Uterus (tissue), 4 donors: ENCODE results near the gene PREX1. TPM values are rescaled to one million over a fixed set of nuclear protein-coding genes. Genes with fewer than 3 reads are reported as not detected.

ENCODE experiments used
- DNase-seq, 2 donors: peaks; one replicate each; pipeline ENCODE4 v3.0.0-alpha.2; 2019 to 2020
- H3K27ac ChIP-seq, 2 donors: fragments of 200-600 bp; sonication (generic); 1 replicate in 1 of 2; 2 replicates in 1 of 2; pipeline ENCODE4 v1.5.1; 2016 to 2018
- H3K27me3 ChIP-seq, 2 donors: fragments of 200-600 bp; sonication (generic); one replicate each; pipeline ENCODE4 v1.5.1; 2018 to 2019; ENCODE audit warnings: control low read depth in 1 of 2
- H3K36me3 ChIP-seq, 2 donors: fragments of 200-600 bp; sonication (generic); one replicate each; pipeline ENCODE4 v1.5.1; 2019; ENCODE audit warnings: control low read depth in 1 of 2
- H3K4me1 ChIP-seq, 2 donors: fragments of 200-600 bp; sonication (generic); one replicate each; pipeline ENCODE4 v1.5.1; 2018 to 2019; ENCODE audit warnings: control low read depth in 1 of 2
- H3K4me3 ChIP-seq, 2 donors: fragments of 200-600 bp; sonication (generic); 1 replicate in 1 of 2; 2 replicates in 1 of 2; pipeline ENCODE4 v1.5.1; 2018 to 2019; ENCODE audit warnings: mild to moderate bottlenecking in 1 of 2
- H3K9me3 ChIP-seq, 2 donors: fragments of 200-600 bp; sonication (generic); one replicate each; pipeline ENCODE4 v1.5.1; 2019; ENCODE audit warnings: control low read depth in 1 of 2
- POLR2A ChIP-seq, 2 donors: fragments of 450-650 bp; IDR thresholded peaks; one replicate each; pipeline ENCODE4 v1.6.1; 2016; ENCODE audit warnings: antibody characterized with exemption in 2 of 2, mild to moderate bottlenecking in 1 of 2, moderate library complexity in 1 of 2
- intact Hi-C: fragments of 100-400 bp; cut with DNase I; formaldehyde crosslinking; loops from one replicate; pipeline ENCODE4 v1.15.1; 2023; ENCODE audit warnings: low total_unique reads
- total RNA-seq, 4 donors: library from RNA; depleted of rRNA in 3 of 4; stranded (reverse); fragments of >200 nt in 3 of 4; gene quantifications; one replicate each; pipeline versions ENCODE4 v1.1.0 to v1.2.4, GENCODE V29; 2014 to 2023
- TF ChIP-seq, protein P1 (sequence below), 4 experiments: fragments of 200-600 bp in 2 of 4; fragments of 450-650 bp in 2 of 4; sonication (generic) in 2 of 4; IDR thresholded peaks; one replicate each; pipeline ENCODE4 v1.5.1; 2016 to 2019; ENCODE audit warnings: antibody characterized with exemption in 4 of 4, mild to moderate bottlenecking in 2 of 4, moderate library complexity in 1 of 4
- donor health status: DM: yes; HTN: yes; CAD: no.

PREX1 gene
- total RNA-seq, 4 donors from 2014 or later: 3.6 to 19.7 (median 11.3) TPM

DNA sequence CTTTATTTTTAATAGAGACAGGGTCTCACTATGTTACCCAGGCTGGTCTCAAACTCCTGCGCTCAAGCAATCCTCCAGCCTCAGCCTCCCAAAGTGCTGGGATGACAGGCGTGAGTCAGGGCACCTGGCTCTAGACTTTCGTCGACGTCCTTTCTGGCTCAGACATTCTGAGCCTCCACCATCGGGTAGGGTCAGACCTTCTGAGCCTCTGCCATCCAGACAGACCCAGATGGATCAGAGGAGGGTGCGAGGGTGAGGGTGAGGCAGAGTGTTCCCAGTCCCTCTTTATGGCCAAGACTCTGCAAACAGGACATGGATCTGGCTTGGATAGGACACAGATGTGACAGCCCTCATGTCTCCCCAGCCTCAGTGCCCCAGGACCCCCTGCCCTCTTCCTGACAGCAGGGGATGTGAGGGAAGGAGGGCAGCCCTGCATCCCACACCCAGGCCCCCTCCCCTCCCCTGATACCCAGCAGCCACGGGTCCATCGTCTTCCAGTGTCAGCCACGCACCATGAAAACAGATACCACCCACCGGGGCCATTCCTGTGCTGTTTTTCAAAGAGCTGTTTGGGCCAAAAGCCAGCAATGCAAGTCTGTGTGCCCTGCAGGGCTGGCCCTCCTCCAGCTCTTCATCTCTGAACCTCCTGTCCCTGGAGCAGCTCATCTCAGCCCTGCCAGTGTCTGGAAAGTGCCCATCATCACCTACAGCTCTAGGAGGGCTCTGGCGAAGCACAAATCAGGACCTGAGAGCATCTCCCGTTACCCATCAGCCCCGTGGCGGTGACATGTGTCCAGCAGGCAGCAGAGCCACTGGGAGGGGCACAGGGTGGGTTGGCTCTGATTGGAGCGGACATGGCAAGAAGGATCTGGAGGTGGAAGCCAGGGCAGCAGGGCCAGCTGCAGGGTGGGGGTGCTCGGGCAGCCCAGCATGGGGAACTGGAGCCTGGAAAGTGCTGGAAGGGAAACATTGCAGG lies 208.4 kb downstream of the PREX1 start:
- no peaks in the 10 kb centered on the region for H3K4me1 ChIP-seq
- TF ChIP-seq, protein P1, sequence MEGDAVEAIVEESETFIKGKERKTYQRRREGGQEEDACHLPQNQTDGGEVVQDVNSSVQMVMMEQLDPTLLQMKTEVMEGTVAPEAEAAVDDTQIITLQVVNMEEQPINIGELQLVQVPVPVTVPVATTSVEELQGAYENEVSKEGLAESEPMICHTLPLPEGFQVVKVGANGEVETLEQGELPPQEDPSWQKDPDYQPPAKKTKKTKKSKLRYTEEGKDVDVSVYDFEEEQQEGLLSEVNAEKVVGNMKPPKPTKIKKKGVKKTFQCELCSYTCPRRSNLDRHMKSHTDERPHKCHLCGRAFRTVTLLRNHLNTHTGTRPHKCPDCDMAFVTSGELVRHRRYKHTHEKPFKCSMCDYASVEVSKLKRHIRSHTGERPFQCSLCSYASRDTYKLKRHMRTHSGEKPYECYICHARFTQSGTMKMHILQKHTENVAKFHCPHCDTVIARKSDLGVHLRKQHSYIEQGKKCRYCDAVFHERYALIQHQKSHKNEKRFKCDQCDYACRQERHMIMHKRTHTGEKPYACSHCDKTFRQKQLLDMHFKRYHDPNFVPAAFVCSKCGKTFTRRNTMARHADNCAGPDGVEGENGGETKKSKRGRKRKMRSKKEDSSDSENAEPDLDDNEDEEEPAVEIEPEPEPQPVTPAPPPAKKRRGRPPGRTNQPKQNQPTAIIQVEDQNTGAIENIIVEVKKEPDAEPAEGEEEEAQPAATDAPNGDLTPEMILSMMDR (IDR thresholded peaks at IDR 0.05): no peak
- no peak overlapping the region for H3K4me3 ChIP-seq
- intact Hi-C loops: loop anchor here (5.0 to 10.0 kb wide), 3 partner anchors 835 to 957 kb away; partner anchors contain the start of gene SULF2
- DNase-seq: peak in 1 of 2 donors; percentile 36
- H3K27ac ChIP-seq: no peak overlapping the region
- H3K9me3 ChIP-seq: no peaks in the 10 kb centered on the region
- no peaks in the 10 kb centered on the region for H3K36me3 ChIP-seq
- no peaks in the 10 kb centered on the region for H3K27me3 ChIP-seq

DNA sequence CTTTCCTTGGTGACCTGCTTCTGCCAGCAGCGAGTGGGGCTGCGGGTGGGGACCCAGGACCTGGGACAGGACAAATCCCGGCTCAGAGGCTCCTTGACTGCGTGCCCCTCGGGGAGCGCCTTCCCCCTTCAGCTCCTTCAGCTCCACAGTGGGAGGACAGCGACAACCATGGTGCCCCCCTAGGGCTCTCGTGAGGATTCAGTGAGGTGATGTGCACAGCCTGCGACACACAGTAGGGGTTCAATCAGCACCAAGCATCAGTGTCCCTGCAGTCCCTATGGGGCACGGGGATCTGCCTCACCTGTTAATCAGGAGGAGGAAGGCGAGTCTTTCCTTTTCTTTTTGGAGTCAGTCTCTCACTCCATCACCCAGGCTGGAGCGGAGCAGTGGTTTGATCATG lies 209.2 kb downstream of the PREX1 start:
- Histone ChIP-seq H3K4me3 (no peak overlapping the region), H3K4me1 (no peaks in the 10 kb centered on the region), H3K27me3 (no peaks in the 10 kb centered on the region), H3K27ac (no peak overlapping the region), H3K9me3 (no peaks in the 10 kb centered on the region), H3K36me3 (no peaks in the 10 kb centered on the region)
- TF ChIP-seq POLR2A (IDR thresholded peaks at IDR 0.05): no peak
- TF ChIP-seq, protein P1 (IDR thresholded peaks at IDR 0.05): no peak
- DNase-seq: no peak
- intact Hi-C loops: no loop called here

DNA sequence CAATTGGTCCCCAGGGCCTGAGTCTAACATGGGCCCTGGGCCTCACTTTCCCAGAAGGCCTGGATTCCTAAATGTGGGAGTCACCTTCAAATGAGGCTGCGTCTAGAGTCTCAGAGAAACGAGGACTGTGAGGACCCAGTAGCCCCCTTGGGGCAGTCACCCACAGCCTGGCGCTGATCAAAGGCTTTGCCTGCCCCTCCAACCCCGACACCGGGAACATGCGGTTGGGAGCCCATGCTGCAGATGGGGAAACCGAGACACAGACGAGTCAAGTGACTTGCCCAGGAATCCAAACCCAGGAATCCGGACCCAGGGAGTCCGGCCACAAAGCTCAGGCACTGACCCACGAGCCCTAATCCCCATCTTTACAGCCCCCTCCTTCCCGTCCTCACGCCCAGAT lies 209.7 kb downstream of the PREX1 start:
- Histone ChIP-seq H3K27ac (no peak overlapping the region), H3K4me3 (no peak overlapping the region), H3K4me1 (no peaks in the 10 kb centered on the region), H3K36me3 (no peaks in the 10 kb centered on the region), H3K9me3 (no peaks in the 10 kb centered on the region), H3K27me3 (no peaks in the 10 kb centered on the region)
- TF ChIP-seq POLR2A (IDR thresholded peaks at IDR 0.05): no peak
- TF ChIP-seq, protein P1 (IDR thresholded peaks at IDR 0.05): no peak
- DNase-seq: no peak
- intact Hi-C loops: no loop called here

DNA sequence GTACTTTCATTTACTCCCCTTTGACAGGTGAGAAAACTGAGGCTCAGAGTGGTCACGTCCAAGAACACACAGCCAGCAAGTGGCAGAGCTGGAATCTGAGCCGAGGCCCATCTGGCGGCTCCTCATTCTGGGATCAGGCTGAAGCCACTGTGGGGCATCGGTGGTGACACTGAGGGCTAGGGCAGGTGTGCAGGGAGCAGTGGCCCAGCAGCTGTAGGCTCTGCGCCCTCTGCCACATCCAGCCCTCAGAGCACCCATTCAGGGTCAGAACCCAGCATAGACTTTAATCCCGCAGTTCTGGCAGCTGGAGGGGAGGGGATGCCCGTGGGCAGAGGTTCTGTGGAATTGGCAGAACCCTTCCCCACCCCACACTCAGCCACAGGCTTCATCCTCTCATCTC lies 210.3 kb downstream of the PREX1 start:
- Histone ChIP-seq H3K9me3 (no peaks in the 10 kb centered on the region), H3K36me3 (no peaks in the 10 kb centered on the region), H3K4me3 (no peak overlapping the region), H3K27me3 (no peaks in the 10 kb centered on the region), H3K4me1 (no peaks in the 10 kb centered on the region), H3K27ac (no peak overlapping the region)
- no peak for DNase-seq
- TF ChIP-seq, protein P1 (IDR thresholded peaks at IDR 0.05): no peak
- no peak for TF ChIP-seq POLR2A (IDR thresholded peaks at IDR 0.05)
- intact Hi-C loops: no loop called here

DNA sequence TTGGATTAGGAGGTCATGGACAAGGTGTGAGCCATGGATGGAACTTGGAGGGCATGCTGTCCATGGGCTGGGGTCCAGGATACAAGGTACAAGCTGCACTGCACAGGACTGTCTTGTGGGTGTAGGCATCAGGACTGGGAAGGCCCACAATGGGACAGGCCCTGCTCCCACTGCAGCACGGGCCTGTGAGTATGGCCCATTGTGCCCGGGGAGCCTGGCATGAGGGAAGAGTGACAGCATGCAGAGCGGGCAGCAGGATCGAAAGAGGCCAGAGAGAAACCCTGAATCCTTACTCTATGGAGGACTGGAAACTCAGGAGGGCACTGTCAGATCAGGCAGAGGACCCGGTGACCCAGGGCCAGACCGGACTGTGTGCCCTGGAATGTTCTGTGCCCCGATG lies 211.3 kb downstream of the PREX1 start:
- Histone ChIP-seq H3K4me3 (no peak overlapping the region), H3K9me3 (no peaks in the 10 kb centered on the region), H3K36me3 (no peaks in the 10 kb centered on the region), H3K27me3 (no peaks in the 10 kb centered on the region), H3K27ac (no peak overlapping the region), H3K4me1 (no peaks in the 10 kb centered on the region)
- TF ChIP-seq, protein P1 (IDR thresholded peaks at IDR 0.05): no peak
- no peak for TF ChIP-seq POLR2A (IDR thresholded peaks at IDR 0.05)
- intact Hi-C loops: no loop called here
- no peak for DNase-seq
